ENCODE data around the gene MARCHF5.

GRCh38 chr10:92242380-92242779 is 48.6 kb upstream of the MARCHF5 start:
- TF ChIP-seq MAX (IDR thresholded peaks at IDR 0.05) (no peak), FOXA1 (IDR thresholded peaks at IDR 0.05) (no peak), REST (IDR thresholded peaks at IDR 0.05) (no peak), CTCF (IDR thresholded peaks at IDR 0.05; ENCODE audit: low read depth, low read length, missing input control) (no peak), HNF4G (IDR thresholded peaks at IDR 0.05) (no peak), ATF3 (IDR thresholded peaks at IDR 0.05) (no peak), RAD21 (IDR thresholded peaks at IDR 0.05) (no peak), YY1 (IDR thresholded peaks at IDR 0.05) (no peak), JUND (IDR thresholded peaks at IDR 0.05) (no peak), GABPA (IDR thresholded peaks at IDR 0.05 in 1 of 2, conservative IDR thresholded peaks at IDR 0.05 in 1 of 2) (no peak), HNF4A (conservative IDR thresholded peaks at IDR 0.05) (no peak), TAF1 (conservative IDR thresholded peaks at IDR 0.05) (no peak)

All from liver (tissue), 3 donors.